Activated CD4-positive, alpha-beta T cell treated with anti-CD3 and anti-CD28 coated beads, Interleukin-2, Interleukin-6, amounts not matched to agents 100 ng/mL and 50 ng/mL, durations not matched to agents 16 hours and 8 hours (primary cell): ENCODE measurements around the gene HOXD11.

Experiments
- DNase-seq: peaks from one replicate; pipeline ENCODE4 v3.0.0-alpha.2; 2020

The HOXD11 gene

DNA sequence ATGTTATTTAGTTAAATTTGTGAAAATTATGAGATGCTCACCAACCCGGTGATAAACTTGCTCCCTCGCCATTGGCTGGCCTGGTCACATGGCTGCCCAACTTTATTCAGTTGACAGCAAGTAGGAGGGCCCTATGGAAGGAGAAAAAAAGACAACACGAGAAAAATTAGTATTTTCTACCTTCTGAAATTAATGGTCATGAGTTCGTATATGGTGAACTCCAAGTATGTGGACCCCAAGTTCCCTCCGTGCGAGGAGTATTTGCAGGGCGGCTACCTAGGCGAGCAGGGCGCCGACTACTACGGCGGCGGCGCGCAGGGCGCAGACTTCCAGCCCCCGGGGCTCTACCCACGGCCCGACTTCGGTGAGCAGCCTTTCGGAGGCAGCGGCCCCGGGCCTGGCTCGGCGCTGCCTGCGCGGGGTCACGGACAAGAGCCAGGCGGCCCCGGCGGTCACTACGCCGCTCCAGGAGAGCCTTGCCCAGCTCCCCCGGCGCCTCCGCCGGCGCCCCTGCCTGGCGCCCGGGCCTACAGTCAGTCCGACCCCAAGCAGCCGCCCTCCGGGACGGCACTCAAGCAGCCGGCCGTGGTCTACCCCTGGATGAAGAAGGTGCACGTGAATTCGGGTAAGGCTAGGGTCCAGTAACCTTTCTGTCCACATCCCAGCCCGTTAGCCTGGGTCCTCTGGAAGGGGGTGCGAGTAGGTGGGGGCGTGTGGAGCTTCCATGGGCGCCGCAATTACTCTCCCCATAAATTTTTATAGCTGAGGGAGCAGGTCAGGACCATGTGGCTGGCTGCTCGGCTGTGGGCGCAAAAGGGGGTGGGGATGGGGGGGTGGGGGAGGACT is 44.6 kb downstream of the HOXD11 start, which contains the start of gene HOXD4:
Gene HOXD4, plus strand, starts transcription at position 109 of the 846 bp plus-strand sequence. Its CDS starts 84 bp downstream, at position 193.
- no peak for DNase-seq

DNA sequence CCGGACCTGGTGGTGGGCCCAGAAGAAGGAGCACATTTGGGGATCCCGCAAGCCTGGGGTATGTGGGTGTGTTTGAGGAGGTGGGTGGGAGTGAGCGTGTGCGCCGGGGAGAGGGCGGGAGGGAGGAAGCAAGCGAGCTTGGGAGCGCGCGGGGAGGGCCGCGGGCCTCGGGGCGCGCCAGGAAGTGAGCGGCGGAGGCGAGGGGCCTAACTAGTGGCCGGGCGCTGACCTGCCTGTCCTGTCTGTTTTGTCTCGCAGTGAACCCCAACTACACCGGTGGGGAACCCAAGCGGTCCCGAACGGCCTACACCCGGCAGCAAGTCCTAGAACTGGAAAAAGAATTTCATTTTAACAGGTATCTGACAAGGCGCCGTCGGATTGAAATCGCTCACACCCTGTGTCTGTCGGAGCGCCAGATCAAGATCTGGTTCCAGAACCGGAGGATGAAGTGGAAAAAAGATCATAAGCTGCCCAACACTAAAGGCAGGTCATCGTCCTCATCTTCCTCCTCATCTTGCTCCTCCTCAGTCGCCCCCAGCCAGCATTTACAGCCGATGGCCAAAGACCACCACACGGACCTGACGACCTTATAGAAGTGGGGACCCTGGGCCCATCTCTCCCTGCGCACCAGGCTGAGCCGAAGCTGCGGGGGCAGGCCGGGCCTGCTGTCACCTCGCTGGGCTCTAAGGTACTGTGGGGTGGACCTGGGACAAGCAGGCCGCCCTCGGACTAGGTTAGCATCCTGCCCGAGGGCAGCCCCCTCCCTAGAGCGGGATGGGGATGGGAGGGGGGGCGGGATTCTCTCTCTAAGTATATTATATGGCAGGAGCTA is 45.5 kb downstream of the HOXD11 start:
- no peak for DNase-seq

DNA sequence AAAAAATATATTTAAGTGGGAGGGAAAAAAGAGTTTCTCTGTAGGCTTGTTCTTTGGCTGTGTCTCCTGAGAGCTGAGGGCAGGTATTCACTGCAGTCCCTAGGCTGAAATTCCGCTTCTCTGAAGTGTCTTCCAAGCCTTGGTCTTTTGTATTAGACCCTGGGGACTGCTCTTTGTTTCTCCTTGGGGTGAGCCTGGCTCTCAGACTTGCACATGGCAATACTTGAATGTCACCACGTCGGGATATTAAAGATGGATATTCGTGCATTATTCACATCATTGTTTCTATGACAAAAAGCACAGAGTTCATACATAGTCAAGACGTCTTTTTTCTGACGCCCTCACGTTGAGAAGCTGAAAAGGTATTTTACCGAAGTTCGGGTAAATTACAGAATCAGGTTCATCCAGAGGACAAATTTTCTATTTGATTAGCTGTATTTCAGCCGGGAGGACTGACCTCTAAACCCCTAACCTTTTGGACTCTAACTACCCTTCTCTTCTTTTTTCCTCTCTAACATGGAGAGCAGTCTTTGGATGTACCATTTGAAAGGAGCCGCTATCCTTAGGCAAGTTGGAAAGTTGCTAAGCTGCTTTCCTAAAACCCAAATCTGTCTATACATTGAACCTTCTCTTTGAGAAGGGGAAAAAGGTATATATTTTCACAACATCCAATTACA is 47.6 kb downstream of the HOXD11 start:
- DNase-seq, result no peak

DNA sequence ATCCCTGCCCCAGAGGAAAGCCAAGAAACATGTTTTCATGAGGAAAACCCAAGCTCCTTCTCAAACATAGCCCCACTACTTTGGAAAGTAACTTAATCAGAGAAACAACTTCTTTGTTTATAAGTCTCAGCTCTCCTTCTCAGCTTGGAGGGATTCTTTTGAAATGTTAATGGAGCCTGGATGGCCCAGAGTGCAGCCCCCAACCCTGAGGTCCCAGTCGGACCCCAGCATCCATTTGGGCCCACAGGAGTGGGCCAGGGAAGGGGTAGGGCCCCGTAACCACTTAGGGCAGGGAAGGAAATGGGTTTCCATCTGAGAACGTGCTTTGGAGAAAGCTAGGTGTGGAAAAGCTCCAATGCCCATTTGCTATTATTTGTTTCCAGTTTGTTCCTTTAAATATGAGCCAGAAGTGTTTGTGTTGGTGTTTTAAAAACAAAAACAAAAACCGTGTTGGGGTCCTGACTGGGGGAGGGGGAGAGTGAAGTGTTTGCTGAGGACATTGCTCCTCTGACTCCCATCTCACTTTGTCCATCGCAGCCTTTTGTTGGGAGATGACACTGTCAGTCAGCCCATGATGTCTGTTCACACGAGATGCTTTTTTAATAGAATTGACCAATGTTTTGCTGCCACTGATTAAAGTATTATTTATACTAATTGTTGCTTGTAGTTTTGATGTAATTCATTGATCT is 48.4 kb downstream of the HOXD11 start:
- DNase-seq, result no peak

DNA sequence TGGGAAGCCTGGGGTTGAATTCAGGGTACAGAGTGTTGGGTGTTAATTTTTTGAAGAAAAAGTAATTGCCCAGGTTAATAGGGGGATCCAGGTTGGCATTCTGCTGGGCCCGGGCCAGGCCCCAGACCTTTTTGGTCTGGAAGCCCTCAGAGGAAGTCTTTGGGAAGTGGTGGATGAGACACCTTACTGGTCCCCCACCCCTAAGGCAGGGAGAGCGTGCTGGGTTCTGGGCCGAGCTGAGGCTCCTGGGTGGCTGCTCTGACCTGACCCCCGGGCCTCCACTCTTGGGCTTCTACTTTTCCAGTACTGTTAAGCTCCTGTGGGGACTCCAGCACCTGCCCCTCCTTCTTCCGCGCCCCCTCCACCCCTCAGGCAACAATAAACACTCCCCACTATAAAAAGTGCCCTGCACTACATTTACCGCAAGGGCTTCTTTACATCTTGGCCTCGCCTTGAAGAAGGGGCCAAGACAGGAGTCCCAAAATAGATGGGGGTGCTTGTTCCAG is 49.3 kb downstream of the HOXD11 start:
- DNase-seq, result no peak

DNA sequence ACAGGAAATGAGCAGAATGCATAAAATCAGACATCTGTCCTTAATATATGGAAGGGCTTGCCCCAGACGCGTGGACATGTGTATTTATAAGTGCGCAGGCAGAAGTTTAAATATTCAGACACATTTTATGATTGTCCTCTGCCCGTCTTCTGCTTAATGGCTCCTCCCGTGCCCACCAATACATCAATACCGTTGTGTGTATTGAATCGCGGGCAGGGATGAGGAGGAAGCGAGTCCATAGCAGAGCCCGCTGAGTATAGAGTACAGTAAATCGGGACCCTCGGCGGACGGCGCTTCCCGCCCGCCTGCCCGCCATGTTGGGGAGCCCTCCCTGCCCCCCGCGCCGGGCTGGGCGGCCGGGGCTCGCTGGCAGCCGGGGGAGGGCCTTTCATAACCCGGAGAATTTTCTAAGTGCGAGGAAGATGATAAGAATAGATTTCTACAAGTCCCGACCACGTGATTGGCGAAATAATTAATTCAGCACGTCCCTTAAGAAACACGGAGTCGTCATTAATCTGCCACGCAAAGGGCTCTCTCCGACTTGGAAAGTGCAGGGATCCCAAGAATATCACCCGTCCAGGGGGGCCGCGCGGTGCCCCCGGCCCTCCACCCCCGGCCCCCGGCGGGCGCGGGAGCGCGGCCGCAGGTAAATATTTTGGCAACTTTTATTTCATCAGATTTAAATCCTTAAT is 49.9 kb downstream of the HOXD11 start, which contains the start of gene HOXD3:
Gene HOXD3, plus strand, starts transcription at position 501 of the 692 bp plus-strand sequence. CDS start 11,808 bp downstream, outside the sequence.
- DNase-seq, result no peak

DNA sequence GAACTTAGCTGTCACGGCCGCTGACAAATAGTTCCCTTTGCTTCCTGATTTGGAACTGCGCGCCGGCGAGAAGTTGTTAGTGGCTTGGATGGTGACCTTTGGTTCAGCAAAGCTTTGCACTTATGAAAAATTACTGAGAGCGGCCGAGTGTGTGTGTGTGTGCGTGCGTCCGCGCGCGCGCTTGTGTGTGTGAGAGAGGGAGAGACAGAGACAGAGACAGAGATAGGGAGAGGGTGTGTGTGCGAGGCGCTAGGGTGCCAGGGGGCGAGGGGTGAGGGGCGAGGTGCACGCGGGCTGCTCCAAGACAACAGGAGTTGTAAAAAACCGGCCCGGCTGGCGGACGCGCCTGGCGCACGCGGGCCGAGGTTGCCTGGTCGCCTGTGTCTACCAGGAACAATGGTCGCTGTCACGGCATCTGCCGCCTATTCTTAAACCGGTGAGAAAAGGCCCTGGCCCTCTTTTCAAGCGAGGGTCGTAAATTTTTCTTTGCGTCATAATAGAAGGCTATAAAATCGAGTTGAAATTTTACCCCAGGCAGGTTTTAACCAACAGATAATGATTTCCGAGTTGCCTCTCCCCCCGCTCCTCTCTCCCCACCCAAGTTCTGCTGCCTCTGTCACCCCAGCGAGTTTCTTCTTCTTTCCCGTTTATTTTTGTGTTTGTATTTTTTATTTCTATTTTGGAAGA is 50.6 kb downstream of the HOXD11 start:
- no peak for DNase-seq

DNA sequence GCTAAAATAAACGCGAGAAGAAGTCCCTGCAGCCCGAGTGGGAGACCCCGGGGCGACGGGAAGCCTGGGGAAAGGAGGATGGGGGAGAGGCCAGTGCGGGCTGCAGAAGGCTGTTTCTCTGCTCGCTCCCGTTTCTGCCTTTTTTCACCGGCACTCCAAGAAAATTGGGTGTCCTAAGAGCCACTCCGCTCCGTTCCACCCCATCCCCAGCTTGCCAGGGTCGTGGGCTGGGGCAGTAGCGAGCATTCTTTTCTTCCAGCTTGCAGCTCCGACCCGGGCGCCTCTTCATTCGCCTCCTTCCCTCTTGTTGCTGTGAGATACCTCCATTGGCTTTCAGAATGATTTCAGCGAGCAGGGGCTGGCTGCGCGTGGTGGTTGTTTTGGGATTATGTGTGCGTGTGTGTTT is 51.1 kb downstream of the HOXD11 start:
- DNase-seq, result no peak

DNA sequence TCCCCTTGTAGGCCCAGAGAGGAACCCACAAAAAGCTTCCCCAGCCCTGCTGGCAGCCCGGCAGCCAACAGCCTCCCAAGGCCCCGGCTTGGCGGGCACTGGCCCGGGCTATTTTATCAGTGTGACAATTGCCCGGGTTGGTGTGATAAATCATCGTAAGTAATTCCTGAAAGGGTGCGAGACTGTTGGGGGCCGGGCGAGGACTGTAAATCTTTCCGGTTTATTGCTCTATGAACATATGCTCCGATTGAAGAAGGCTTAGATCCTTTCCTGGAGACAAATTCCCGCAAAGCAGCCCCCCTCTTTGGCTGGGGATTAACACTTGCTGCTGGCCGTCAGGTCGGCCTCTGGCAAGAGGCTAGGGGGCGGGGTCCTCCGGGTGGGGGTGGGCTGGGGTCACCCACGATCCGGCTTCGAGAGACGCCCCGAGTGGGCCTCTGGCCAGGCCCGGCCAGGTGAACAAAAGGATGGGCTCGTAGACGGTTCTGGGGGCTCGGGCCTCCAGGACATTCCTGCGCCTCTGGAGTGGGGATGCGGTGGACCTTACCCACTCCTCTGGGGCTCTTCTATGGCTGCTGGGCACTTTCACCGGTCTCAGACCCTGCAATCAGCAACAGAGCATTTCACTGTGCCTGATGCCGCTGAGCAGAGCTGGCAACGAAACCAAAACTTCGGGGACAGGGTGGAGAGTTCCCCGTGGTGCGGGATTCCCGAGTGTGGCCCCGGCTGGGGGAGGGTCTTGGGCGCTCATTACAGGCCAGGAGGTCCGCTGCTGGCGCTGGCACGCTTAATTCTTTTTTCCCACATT is 52.0 kb downstream of the HOXD11 start:
- no peak for DNase-seq
